Upper lobe of right lung (tissue), 1 donor: ENCODE results near the gene PIGW. TPM values are rescaled to one million over a fixed set of nuclear protein-coding genes. Genes with fewer than 3 reads are reported as not detected.

Experiments
- ATAC-seq: fragments of 200-7000 bp; cut with Tn5 transposase; one replicate; pipeline ENCODE4 v1.9.1; 2020; ENCODE audit warnings: mild to moderate bottlenecking, moderate library complexity
- DNase-seq: peaks from one replicate; pipeline ENCODE4 v3.0.0-alpha.2; 2020
- H3K27ac ChIP-seq: fragments of 200-600 bp; one replicate; pipeline ENCODE4 v1.8.0; 2022
- H3K27me3 ChIP-seq: fragments of 200-600 bp; one replicate; pipeline ENCODE4 v1.8.0; 2022; ENCODE audit warnings: mild to moderate bottlenecking
- H3K36me3 ChIP-seq: fragments of 200-600 bp; one replicate; pipeline ENCODE4 v1.8.0; 2022
- H3K4me1 ChIP-seq: fragments of 200-600 bp; one replicate; pipeline ENCODE4 v1.8.0; 2022
- H3K4me3 ChIP-seq: fragments of 200-600 bp; one replicate; pipeline ENCODE4 v1.8.0; 2022; ENCODE audit warnings: mild to moderate bottlenecking
- H3K9me3 ChIP-seq: fragments of 200-600 bp; one replicate; pipeline ENCODE4 v1.8.0; 2022
- CTCF ChIP-seq: fragments of 200-600 bp; IDR thresholded peaks from one replicate; pipeline ENCODE4 v1.8.0; 2022; ENCODE audit warnings: antibody characterized with exemption
- intact Hi-C: fragments of 100-400 bp; cut with DNase I; formaldehyde crosslinking; loops from one replicate; pipeline ENCODE4 v1.11.0; 2022
- total RNA-seq: library from RNA; stranded (reverse); fragmentation: NEBNext Ultra II Directional; extraction: Animal tissue kit (Norgen Biotek cat#: 25700); gene quantifications from one replicate; pipeline ENCODE4 v1.2.1, GENCODE V29; 2021
- donor health status: DM: no; HTN: yes; CAD: no; lungs with severe emphysema.

The PIGW gene
- total RNA-seq, 1 donor from 2014 or later, result 8.6 TPM

- Histone ChIP-seq H3K4me1 (no peaks in the 10 kb centered on the region), H3K27me3 (no peaks in the 10 kb centered on the region), H3K36me3 (peaks cover 66% of the 10 kb centered on the region), H3K9me3 (no peaks in the 10 kb centered on the region), H3K27ac (no peak overlapping the region), H3K4me3 (no peak overlapping the region)
- no peak for ATAC-seq
- no peak for TF ChIP-seq CTCF
- DNase-seq, result no peak
- intact Hi-C loops, result no loop called here
These were observed 10.3 kb upstream of the PIGW start for GRCh38 chr17:36524428-36524876.

GRCh38 chr17:36525113-36525512, 9.7 kb upstream of the PIGW start:
- Histone ChIP-seq H3K4me3 (no peak overlapping the region), H3K4me1 (no peaks in the 10 kb centered on the region), H3K27ac (no peak overlapping the region), H3K9me3 (no peaks in the 10 kb centered on the region), H3K36me3 (peaks cover 60% of the 10 kb centered on the region), H3K27me3 (no peaks in the 10 kb centered on the region)
- DNase-seq (no peak), ATAC-seq (no peak)
- intact Hi-C loops, result no loop called here
- no peak for TF ChIP-seq CTCF

- H3K4me1 ChIP-seq, result no peaks in the 10 kb centered on the region
- no peak overlapping the region for H3K27ac ChIP-seq
- no peak for TF ChIP-seq CTCF
- ATAC-seq, result no peak
- DNase-seq, result no peak
- H3K36me3 ChIP-seq, result peaks cover 52% of the 10 kb centered on the region
- H3K4me3 ChIP-seq, result no peak overlapping the region
- no peaks in the 10 kb centered on the region for H3K9me3 ChIP-seq
- H3K27me3 ChIP-seq, result no peaks in the 10 kb centered on the region
- intact Hi-C loops, result no loop called here
These were observed 8.9 kb upstream of the PIGW start for GRCh38 chr17:36525888-36526287.

- no peak for TF ChIP-seq CTCF
- no peaks in the 10 kb centered on the region for H3K4me1 ChIP-seq
- intact Hi-C loops, result no loop called here
- no peak overlapping the region for H3K27ac ChIP-seq
- DNase-seq, result peak; percentile 32
- no peaks in the 10 kb centered on the region for H3K27me3 ChIP-seq
- peaks cover 58% of the 10 kb centered on the region for H3K36me3 ChIP-seq
- H3K4me3 ChIP-seq, result no peak overlapping the region
- ATAC-seq, result no peak
- H3K9me3 ChIP-seq, result no peaks in the 10 kb centered on the region
These were observed 7.1 kb upstream of the PIGW start for GRCh38 chr17:36527621-36528250.

GRCh38 chr17:36529121-36529520, 5.7 kb upstream of the PIGW start:
- no peak for DNase-seq
- no peaks in the 10 kb centered on the region for H3K27me3 ChIP-seq
- peaks cover 4% of the 10 kb centered on the region for H3K4me1 ChIP-seq
- no peak for TF ChIP-seq CTCF
- H3K36me3 ChIP-seq, result peaks cover 54% of the 10 kb centered on the region
- H3K4me3 ChIP-seq, result no peak overlapping the region
- intact Hi-C loops, result no loop called here
- no peak overlapping the region for H3K27ac ChIP-seq
- ATAC-seq, result no peak
- no peaks in the 10 kb centered on the region for H3K9me3 ChIP-seq
